Karpas-422 (cell line): ENCODE data around the gene NPAS3. TPM values are rescaled to one million over a fixed set of nuclear protein-coding genes. Genes with fewer than 3 reads are reported as not detected.
A peak's percentile ranks its signal among the peaks of the same experiment; 100 is the strongest.

Experiments used
- DNase-seq: peaks from one replicate; pipeline ENCODE4 v3.0.0-alpha.2; 2015
- H2AFZ ChIP-seq: fragments of 200-600 bp; sonication (generic); 2 replicates; pipeline ENCODE4 v1.6.1; 2014; ENCODE audit warnings: antibody characterized with exemption, low read length, mixed read lengths
- H3K27ac ChIP-seq: fragments of 200-600 bp; sonication (generic); 2 replicates; pipeline ENCODE4 v1.5.1; 2014; ENCODE audit warnings: mild to moderate bottlenecking, low read length, moderate library complexity
- H3K27me3 ChIP-seq: fragments of 200-600 bp; sonication (generic); 2 replicates; pipeline ENCODE4 v1.6.1; 2014; ENCODE audit warnings: low read length, mixed read lengths
- H3K36me3 ChIP-seq: fragments of 200-600 bp; sonication (generic); 2 replicates; pipeline ENCODE4 v1.6.1; 2014; ENCODE audit warnings: low read length, mixed read lengths; ENCODE audit not compliant: insufficient read depth
- H3K4me1 ChIP-seq: fragments of 200-600 bp; sonication (generic); 2 replicates; pipeline ENCODE4 v1.6.1; 2014; ENCODE audit warnings: mild to moderate bottlenecking, low read length, mixed read lengths
- H3K4me2 ChIP-seq: fragments of 200-600 bp; sonication (generic); 2 replicates; pipeline ENCODE4 v1.6.1; 2014; ENCODE audit warnings: low read length, low read depth, mild to moderate bottlenecking; ENCODE audit not compliant: poor library complexity, severe bottlenecking
- H3K4me3 ChIP-seq: fragments of 200-600 bp; sonication (generic); 2 replicates; pipeline ENCODE4 v1.5.1; 2014; ENCODE audit warnings: mild to moderate bottlenecking, antibody characterized with exemption, low read length, mixed read lengths
- H3K79me2 ChIP-seq: fragments of 200-600 bp; sonication (generic); 2 replicates; pipeline ENCODE4 v1.6.1; 2014; ENCODE audit warnings: mild to moderate bottlenecking, low read length, mixed read lengths
- H3K9ac ChIP-seq: fragments of 200-600 bp; sonication (generic); 2 replicates; pipeline ENCODE4 v1.6.0; 2014; ENCODE audit warnings: low read length
- H3K9me2 ChIP-seq: fragments of 200-600 bp; sonication (generic), shearing (Covaris generic); replicated peaks from 2 replicates; pipeline ENCODE4 v1.6.0; 2014; ENCODE audit warnings: mild to moderate bottlenecking, low read length, moderate library complexity; ENCODE audit not compliant: insufficient read depth
- H3K9me3 ChIP-seq: fragments of 300-700, 200-600 bp; sonication (generic); 2 replicates; pipeline ENCODE4 v1.6.1; 2014; ENCODE audit warnings: low read length, mixed read lengths
- H4K20me1 ChIP-seq: fragments of 200-600 bp; sonication (generic); 2 replicates; pipeline ENCODE4 v1.6.1; 2014; ENCODE audit warnings: mild to moderate bottlenecking, antibody characterized with exemption, low read length, low read depth; ENCODE audit not compliant: insufficient read depth
- total RNA-seq: library from RNA; depleted of rRNA; stranded (reverse); fragments of >200 nt; shearing (Covaris generic); gene quantifications from 2 replicates; pipeline ENCODE4 v1.2.3, GENCODE V29; 2014; ENCODE audit warnings: low replicate concordance

The NPAS3 gene
- total RNA-seq, 1 experiment from 2014 or later, result 1.6 TPM

- DNase-seq, result no peak
- no peaks in the 10 kb centered on the region for H4K20me1 ChIP-seq
Measured at GRCh38 chr14:33460164-33460563, 521.5 kb downstream of the NPAS3 start.

GRCh38 chr14:33461036-33461435 is 522.4 kb downstream of the NPAS3 start:
- no peaks in the 10 kb centered on the region for H3K27me3 ChIP-seq
- no peak for DNase-seq
- no peak overlapping the region for H2AFZ ChIP-seq
- H3K4me2 ChIP-seq, result no peak overlapping the region
- H3K36me3 ChIP-seq, result no peaks in the 10 kb centered on the region
- no peaks in the 10 kb centered on the region for H4K20me1 ChIP-seq
- no peak overlapping the region for H3K4me3 ChIP-seq
- peaks cover 11% of the 10 kb centered on the region for H3K4me1 ChIP-seq
- H3K9ac ChIP-seq, result no peak overlapping the region
- no peaks in the 10 kb centered on the region for H3K9me2 ChIP-seq
- no peaks in the 10 kb centered on the region for H3K9me3 ChIP-seq
- H3K79me2 ChIP-seq, result no peaks in the 10 kb centered on the region
- no peak overlapping the region for H3K27ac ChIP-seq

More at GRCh38 chr14:33460164-33460563, 521.5 kb downstream of the NPAS3 start:
- no peak overlapping the region for H3K4me2 ChIP-seq
- no peaks in the 10 kb centered on the region for H3K9me2 ChIP-seq
- no peak overlapping the region for H3K4me3 ChIP-seq
- H3K9me3 ChIP-seq, result no peaks in the 10 kb centered on the region
- H3K4me1 ChIP-seq, result peaks cover 11% of the 10 kb centered on the region
- H3K36me3 ChIP-seq, result no peaks in the 10 kb centered on the region
- no peak overlapping the region for H3K27ac ChIP-seq
- no peak overlapping the region for H2AFZ ChIP-seq
- no peak overlapping the region for H3K9ac ChIP-seq
- H3K27me3 ChIP-seq, result no peaks in the 10 kb centered on the region
- H3K79me2 ChIP-seq, result no peaks in the 10 kb centered on the region

- H3K27me3 ChIP-seq, result no peaks in the 10 kb centered on the region
- no peaks in the 10 kb centered on the region for H3K9me3 ChIP-seq
- no peak for DNase-seq
- no peak overlapping the region for H3K9ac ChIP-seq
- no peaks in the 10 kb centered on the region for H3K9me2 ChIP-seq
- H3K4me1 ChIP-seq, result peaks cover 11% of the 10 kb centered on the region
- peak overlapping the region; percentile 18 for H3K4me2 ChIP-seq
- no peaks in the 10 kb centered on the region for H3K79me2 ChIP-seq
- H2AFZ ChIP-seq, result no peak overlapping the region
- no peaks in the 10 kb centered on the region for H4K20me1 ChIP-seq
- H3K27ac ChIP-seq, result no peak overlapping the region
- no peak overlapping the region for H3K4me3 ChIP-seq
- H3K36me3 ChIP-seq, result no peaks in the 10 kb centered on the region
Measured at GRCh38 chr14:33463731-33464130, 525.1 kb downstream of the NPAS3 start.

- Histone ChIP-seq H3K4me2 (peak overlapping the region; percentile 18), H3K4me3 (no peak overlapping the region), H3K36me3 (no peaks in the 10 kb centered on the region), H3K27me3 (no peaks in the 10 kb centered on the region), H3K9me3 (no peaks in the 10 kb centered on the region), H2AFZ (no peak overlapping the region), H3K79me2 (no peaks in the 10 kb centered on the region), H3K4me1 (peaks cover 11% of the 10 kb centered on the region), H4K20me1 (no peaks in the 10 kb centered on the region), H3K9ac (no peak overlapping the region), H3K9me2 (no peaks in the 10 kb centered on the region), H3K27ac (no peak overlapping the region)
- no peak for DNase-seq
Measured at GRCh38 chr14:33464254-33464962, 525.7 kb downstream of the NPAS3 start.

- Histone ChIP-seq H2AFZ (no peak overlapping the region), H3K27ac (no peak overlapping the region), H3K27me3 (no peaks in the 10 kb centered on the region), H4K20me1 (no peaks in the 10 kb centered on the region), H3K4me3 (no peak overlapping the region), H3K9me2 (no peaks in the 10 kb centered on the region), H3K9me3 (no peaks in the 10 kb centered on the region), H3K4me1 (peaks cover 11% of the 10 kb centered on the region), H3K9ac (no peak overlapping the region), H3K79me2 (no peaks in the 10 kb centered on the region), H3K4me2 (no peak overlapping the region), H3K36me3 (no peaks in the 10 kb centered on the region)
- no peak for DNase-seq
Measured at GRCh38 chr14:33465846-33466700, 527.4 kb downstream of the NPAS3 start.

GRCh38 chr14:33467971-33468370 is 529.3 kb downstream of the NPAS3 start:
- H4K20me1 ChIP-seq, result no peaks in the 10 kb centered on the region
- no peaks in the 10 kb centered on the region for H3K79me2 ChIP-seq
- H3K9ac ChIP-seq, result no peak overlapping the region
- H3K4me3 ChIP-seq, result no peak overlapping the region
- H3K27me3 ChIP-seq, result no peaks in the 10 kb centered on the region
- no peaks in the 10 kb centered on the region for H3K9me3 ChIP-seq
- peaks cover 11% of the 10 kb centered on the region for H3K4me1 ChIP-seq
- DNase-seq, result no peak
- H3K36me3 ChIP-seq, result no peaks in the 10 kb centered on the region
- no peaks in the 10 kb centered on the region for H3K9me2 ChIP-seq
- no peak overlapping the region for H3K27ac ChIP-seq
- H3K4me2 ChIP-seq, result no peak overlapping the region
- H2AFZ ChIP-seq, result no peak overlapping the region

GRCh38 chr14:33469898-33470297 is 531.2 kb downstream of the NPAS3 start:
- Histone ChIP-seq H3K9me2 (no peaks in the 10 kb centered on the region), H3K79me2 (no peaks in the 10 kb centered on the region), H3K4me3 (no peak overlapping the region), H3K27me3 (no peaks in the 10 kb centered on the region), H4K20me1 (no peaks in the 10 kb centered on the region), H3K27ac (no peak overlapping the region), H3K9ac (no peak overlapping the region), H3K9me3 (no peaks in the 10 kb centered on the region), H3K36me3 (no peaks in the 10 kb centered on the region), H3K4me2 (no peak overlapping the region), H2AFZ (no peak overlapping the region), H3K4me1 (0 out of 2 replicates have a peak, but pooled peaks cover under 1% of the 10 kb centered on the region)
- no peak for DNase-seq

GRCh38 chr14:33471776-33472175 is 533.1 kb downstream of the NPAS3 start:
- no peak overlapping the region for H3K9ac ChIP-seq
- H3K9me3 ChIP-seq, result no peaks in the 10 kb centered on the region
- no peak overlapping the region for H3K4me2 ChIP-seq
- H2AFZ ChIP-seq, result no peak overlapping the region
- H3K9me2 ChIP-seq, result no peaks in the 10 kb centered on the region
- H3K27ac ChIP-seq, result no peak overlapping the region
- no peak for DNase-seq
- no peaks in the 10 kb centered on the region for H3K36me3 ChIP-seq
- no peaks in the 10 kb centered on the region for H3K79me2 ChIP-seq
- H3K4me1 ChIP-seq, result peaks cover 18% of the 10 kb centered on the region
- H3K4me3 ChIP-seq, result no peak overlapping the region
- H4K20me1 ChIP-seq, result no peaks in the 10 kb centered on the region
- no peaks in the 10 kb centered on the region for H3K27me3 ChIP-seq
